Cortex of kidney (tissue), 1 donor: ENCODE measurements around the gene PKN1.

Experiments used
- DNase-seq: peaks from one replicate; lab custom pipeline; 2025; lab: John Stamatoyannopoulos, UW

PKN1 gene

DNA sequence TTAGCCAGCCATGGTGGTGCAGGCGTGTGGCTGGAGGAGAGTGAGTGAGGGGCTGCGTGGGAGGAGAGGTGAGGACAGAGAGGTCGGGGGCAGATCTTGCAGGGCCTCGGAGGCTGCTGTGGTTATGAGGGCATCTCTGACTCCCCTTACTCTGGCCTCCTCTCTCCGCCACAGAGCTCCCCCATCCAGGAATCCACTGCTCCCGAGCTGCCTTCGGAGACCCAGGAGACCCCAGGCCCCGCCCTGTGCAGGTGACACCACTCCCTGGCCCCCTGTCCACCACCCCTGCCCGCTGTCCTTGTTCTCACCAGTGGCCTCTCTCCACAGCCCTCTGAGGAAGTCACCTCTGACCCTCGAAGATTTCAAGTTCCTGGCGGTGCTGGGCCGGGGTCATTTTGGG is 34.3 kb downstream of the PKN1 start:
- no peak for DNase-seq

DNA sequence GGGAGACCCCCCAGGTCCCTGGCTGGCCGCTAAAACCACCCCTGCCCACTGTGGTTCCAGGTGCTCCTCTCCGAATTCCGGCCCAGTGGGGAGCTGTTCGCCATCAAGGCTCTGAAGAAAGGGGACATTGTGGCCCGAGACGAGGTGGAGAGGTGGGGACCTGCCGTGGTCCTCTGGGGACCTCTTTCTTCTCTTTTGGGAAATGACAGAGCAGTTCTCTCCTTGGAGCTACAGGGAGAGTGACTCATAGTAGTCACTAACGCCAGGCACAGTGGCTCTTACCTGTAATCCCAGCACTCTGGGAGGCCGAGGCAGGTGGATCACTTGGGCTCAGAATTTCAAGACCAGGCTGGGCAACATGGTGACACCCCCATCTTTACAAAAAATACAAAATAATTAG is 34.7 kb downstream of the PKN1 start:
- DNase-seq = no peak

DNA sequence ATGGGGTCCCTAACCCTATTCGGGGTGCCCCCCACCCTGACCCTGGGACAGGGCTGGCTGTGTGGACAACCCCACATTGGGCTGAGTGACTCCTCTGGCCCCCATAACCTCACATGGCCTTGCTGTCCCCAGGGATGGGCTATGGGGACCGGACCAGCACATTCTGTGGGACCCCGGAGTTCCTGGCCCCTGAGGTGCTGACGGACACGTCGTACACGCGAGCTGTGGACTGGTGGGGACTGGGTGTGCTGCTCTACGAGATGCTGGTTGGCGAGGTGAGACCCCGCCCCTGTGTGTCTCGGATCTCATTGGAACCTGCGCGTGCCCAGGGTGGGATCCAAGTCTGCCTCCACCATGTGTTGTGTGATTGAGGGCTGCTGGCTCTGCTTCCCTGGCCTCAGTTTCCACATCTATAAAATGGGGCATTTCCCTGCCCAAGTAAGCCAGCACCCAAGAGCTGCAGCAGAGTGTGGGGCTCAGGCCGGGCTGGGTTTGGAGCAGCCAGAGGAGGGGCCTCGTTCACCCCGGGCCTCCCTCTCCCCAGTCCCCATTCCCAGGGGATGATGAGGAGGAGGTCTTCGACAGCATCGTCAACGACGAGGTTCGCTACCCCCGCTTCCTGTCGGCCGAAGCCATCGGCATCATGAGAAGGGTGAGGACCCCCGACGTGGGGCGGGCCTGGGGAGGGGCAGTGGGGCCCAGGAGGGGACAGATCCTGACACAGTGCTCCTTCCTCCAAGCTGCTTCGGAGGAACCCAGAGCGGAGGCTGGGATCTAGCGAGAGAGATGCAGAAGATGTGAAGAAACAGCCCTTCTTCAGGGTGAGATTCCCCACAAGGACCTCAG is 37.1 kb downstream of the PKN1 start:
- DNase-seq = no peak

DNA sequence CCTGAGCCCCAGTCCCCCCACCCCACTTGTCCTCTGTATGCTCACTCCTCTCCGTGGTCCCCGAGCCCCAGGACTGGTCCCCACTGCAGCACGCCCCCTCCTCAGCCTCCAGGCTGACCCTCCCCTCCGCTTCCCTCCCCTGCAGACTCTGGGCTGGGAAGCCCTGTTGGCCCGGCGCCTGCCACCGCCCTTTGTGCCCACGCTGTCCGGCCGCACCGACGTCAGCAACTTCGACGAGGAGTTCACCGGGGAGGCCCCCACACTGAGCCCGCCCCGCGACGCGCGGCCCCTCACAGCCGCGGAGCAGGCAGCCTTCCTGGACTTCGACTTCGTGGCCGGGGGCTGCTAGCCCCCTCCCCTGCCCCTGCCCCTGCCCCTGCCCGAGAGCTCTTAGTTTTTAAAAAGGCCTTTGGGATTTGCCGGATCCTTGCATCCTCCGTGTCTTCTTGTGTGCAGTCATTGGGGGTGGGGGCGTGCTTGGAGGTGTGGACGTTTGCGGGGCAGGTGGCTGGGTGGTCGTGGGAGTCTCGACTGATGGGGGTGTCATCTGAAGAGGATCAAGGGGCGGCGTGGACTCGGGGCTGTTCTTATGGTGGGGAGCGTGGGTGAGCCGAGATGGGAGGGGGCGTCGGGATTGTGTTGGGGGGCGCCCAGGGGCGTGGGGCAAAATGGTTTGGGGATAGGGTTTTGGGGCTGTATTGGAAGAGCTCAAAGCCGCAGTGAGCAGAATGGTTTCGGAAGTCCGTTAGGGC is 38.5 kb downstream of the PKN1 start:
- DNase-seq = no peak

DNA sequence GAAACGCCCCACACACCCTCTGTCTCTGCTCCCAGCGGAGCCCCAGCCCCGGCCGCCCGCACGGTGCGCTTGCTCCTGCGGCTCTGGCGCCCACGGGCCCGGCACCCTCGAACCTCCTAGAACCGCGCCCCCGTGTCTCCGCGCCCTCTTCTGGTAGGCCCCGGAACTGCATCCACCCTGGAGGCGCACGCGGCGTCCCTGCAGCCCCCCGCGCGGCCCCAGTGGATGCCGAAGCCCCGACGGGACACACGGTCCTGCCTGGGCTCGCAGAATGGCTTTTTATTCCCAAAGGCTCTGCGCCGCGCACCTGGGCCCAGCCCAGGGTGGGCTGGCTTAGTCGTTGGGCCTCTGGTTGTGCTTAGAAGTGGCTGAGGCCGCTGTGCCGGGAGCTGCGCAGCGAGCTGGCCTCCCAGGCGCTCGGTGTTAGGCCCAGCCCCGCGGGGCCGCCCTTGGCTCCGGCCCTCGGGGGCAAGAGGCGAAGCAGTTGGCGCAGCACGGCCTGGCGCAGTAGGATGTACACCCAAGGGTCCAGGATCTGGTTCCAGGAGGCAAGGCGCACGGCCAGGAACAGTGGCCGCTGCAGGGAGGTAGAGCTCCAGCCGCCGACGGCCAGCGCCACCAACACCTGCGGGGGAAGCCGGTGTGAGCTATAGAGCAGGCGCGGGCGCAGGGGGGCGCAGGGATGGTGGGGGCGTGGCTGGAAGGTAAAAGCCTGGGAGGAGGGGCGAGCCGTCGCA is 39.3 kb downstream of the PKN1 start:
- DNase-seq = no peak

DNA sequence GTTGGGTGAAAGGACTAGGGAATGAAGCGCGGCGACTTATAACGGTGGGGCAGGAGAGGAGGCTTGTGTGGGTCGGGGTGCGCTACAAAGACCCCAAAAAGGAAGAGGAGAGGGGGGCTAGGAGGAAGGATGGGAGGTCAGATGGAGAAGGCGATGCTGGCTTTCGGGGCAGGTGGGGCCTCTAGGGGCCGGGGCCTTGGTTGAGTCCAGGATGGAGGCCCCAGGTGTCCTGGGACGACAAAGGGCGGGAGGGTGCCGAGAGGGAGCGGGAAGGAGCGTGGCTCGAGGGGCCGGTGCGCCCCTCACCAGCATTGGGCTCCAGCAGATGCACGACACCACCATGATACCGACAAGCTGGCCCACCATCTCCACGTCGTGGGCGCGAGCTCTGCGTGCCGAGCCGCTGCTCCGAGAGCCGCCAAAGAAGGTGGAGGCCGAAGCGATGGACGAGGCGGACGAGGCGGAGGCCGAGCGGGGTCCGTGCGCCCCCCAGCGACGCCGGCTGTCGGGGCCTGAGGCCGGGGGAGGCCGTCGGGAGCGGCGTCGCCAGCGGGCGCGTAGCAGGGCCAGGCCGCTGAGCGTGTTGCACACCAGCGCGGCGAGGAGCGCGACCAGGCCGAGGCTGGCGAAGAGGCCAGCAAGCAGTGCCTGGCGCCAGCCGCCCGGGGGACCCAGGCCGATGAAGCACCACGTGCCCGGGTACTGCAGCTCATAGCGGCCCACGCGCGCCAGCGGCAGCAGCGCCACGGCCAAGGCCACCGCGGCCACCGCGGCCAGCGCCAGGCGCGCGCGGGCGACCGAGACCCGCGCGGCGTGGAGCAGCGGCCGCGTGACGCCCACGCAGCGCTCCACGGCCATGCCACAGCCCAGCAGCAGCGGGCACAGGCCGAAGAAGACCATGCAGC is 40.2 kb downstream of the PKN1 start:
- no peak for DNase-seq

DNA sequence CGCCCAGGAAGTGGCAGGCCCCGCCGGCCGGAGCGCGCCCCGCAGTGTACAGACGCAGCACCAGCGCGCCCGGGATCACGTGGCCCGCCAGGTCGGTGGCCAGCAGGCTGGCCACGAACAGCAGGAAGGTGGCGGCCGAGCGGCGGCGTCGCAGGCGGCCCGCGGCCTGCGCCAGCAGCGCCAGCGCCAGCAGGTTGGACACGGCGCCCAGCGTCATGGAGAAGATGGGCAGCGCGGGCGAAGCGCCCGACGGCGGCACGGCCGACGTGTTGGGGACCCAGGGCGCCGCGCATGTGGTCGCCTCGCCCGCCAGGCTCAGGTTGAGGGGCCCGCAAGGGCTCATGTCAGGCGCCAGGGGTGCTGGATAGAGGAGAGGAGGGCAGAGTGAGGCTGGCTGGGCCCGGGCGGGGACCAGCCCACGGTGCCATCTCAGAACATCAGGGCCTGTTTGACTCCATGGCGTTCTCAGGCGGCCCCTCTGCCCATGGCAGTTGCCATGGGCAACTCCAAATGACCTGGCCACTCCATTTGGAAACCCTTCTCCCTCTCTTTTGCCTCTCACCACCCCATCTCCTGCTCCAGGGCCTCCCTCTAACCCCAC is 41.0 kb downstream of the PKN1 start:
- DNase-seq = no peak

DNA sequence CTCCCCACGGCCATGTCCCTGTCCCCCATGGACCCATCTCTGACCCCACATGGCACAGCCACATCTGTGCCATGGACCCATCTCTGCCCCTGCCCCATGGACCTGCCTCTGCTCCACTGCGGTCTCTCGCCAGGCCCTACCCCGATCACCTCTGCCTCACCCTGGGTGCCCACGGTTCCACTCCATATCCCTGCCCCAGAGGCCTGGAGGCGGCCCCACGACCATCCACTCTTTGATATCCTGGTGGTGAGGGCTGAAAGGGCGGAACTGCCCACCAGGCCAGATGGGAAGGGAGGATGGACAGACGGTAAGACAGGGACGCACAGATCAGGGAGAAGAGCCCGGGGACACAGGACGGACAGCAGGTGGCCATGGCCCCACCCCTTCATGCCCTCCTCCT is 41.7 kb downstream of the PKN1 start:
- DNase-seq = no peak

DNA sequence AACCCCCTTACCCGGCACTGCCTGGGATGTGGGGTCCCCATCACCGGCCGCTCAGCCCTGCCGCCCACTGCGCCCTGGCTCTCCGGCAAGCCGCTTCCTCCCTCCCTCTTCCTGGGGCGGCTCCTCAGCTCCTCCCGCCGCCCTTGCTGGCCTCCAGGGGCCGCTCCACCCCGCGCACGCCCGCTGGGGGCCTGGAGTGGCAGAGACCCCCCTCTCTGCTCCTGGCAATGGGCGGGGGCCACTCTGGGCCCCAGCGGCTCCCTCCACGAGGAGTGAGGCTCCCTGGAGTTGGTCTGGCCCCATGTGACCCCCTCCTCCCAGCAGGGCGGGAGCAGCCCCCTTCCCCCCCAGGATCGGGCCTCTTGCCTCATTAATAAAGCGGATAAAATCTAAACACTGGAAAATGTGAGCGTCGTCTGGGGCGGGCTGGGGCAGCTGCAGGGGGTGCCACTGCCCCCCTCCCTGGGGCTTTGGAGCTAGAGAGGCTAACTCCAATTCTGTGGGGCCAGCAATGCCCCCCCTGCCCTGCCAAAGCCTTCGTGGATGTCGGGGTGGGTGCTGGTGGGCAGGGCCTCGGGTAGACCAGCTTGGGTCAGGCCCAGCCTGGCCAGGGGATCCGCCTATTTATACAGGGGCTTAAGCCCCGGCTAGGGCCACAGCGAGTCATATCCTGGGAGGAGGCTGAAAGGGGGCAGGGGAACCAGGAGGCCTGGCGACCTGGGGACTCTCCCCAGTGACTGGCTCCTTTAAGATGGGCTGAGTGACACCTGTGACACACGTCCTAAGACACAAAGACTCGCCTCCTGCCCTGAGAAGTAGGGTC is 42.4 kb downstream of the PKN1 start, which contains the start of gene PTGER1:
PTGER1 (minus strand) TSS at position 104 of the 823 bp plus-strand sequence. CDS start 1,034 bp downstream, outside the sequence.
- DNase-seq = no peak

DNA sequence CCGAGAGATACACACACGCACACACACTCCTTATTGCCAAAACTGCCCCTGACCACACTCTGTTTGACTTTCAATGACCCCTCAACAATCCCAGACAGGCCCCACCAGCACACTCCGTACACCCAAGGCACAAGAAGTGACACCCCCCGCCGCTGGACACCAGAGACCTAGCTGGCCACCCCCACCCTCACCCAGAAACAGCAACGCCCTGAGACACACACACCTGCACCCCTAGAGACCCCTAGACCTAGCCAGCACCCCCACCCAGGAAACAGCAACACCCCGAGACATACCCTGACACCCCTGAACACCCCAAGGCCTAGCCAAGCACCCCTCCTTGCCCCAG is 43.2 kb downstream of the PKN1 start:
- DNase-seq = no peak

DNA sequence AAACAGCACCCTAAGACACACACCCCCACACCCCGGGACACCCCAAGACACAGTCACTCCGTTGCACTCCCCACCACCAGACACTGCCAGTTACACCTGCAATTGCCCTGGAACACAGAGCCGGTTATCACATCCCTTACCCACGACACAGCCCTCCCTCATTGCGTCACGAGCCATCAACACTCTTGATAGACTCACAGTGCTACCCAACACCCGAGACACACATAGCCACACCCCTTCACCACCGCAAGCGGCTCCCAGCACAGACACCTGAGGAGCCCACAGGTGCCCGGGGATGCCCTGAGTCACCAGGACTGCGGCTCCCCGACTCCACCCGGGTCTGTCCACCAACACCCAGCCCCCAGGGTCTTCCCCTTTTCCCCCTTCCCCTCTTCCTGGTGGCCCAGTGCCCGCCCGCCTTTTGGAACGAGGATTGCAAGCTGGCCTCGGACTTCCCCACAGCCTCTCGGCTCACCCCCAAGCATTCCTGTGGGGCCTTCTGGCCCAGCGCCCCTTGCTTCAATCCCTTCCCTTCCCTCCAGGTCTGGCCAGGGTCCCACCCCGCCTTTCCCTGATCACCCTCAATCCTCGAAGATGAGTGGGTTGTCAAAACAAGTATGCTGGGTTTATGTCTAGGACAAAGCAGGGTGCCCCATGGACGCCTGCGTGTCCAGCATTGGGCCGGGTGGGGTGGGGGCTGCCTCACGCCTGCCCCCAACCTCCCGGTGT is 43.7 kb downstream of the PKN1 start:
- no peak for DNase-seq

DNA sequence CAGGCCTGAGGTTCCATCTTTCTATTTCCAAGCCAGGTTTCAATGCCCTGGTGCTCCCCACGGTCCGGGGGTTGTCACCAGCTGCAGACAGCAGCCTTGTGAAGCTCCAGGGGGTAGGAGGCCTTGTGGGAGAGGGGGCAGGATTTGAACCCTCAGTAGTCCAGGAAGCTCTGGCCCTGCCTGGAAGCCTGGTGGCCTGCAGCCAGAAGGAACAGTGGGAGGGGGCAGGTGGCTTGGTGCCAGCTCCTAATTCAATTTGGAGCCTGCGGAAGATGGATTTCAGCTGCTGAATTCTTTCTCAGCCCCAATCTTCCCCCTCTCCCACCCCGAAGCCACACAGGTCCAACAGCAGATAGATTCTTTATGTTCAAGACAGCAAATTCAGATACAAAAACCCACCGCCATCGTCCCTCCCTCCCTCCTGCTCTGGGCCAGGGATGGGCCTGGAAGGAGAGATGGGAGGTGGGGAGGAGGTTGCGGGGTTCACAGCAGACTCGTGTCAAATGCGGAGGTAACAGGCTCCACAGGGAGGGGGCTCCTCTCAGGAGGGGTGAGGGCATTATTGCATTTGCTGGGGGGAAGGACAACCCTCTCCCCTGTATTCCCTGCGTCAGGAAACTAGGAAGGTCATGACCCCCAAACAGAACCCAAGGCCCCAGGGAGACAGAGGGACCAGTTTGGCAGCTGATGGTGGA is 44.5 kb downstream of the PKN1 start:
- no peak for DNase-seq

DNA sequence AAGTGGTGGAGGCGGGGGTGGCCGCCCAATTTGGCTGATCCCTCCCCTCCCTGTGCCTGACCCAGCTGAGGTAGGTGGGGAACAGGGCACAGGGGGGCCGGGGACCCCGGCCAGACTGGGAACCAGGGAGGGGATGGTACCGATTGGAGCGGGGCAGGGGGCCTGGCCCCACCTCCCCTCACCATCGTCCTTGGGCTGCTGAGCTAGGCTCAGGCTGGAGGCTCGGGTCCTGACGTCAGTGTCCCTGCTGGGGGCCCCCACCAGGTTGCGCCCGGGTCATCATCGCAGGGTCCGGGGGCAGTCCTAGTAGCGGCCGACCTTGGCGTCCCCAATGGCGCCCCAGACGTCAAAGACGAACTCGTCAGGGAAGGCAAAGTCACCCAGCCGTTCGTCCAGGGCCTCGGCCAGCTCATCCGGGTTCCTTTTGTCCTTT is 45.0 kb downstream of the PKN1 start:
- DNase-seq = no peak

DNA sequence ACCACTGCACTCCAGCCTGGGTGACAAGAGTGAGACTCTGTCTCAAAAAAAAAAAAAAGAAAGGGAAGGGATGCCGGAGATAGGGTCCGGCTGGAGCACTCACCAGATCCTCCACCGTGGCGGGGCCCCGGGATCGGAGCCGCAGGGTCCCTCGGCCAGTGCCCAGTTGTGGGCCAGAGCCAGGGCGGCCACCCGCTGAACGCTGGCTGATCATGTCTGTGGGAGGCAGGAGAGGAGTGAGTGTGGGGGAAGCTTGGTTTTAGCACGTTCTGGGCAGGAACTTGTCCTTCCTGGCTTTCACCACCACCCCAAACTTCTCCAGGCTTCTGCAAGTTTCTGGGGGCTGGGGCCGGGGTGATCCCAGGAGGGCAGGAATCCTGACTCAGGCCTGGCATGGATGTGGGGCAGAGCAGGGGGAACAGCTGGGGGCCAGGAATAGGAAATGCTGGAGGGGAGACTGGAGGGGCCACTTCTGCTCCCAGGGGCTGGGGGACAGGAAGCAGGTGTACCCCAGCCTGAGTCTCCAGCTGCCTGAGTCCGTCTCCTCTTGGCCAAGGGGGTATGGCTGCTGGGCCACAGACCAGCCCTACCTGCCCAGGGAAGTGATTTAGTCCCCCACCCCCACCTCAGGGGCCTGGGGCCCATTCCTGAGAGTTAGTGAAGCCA is 46.3 kb downstream of the PKN1 start:
- DNase-seq = no peak

DNA sequence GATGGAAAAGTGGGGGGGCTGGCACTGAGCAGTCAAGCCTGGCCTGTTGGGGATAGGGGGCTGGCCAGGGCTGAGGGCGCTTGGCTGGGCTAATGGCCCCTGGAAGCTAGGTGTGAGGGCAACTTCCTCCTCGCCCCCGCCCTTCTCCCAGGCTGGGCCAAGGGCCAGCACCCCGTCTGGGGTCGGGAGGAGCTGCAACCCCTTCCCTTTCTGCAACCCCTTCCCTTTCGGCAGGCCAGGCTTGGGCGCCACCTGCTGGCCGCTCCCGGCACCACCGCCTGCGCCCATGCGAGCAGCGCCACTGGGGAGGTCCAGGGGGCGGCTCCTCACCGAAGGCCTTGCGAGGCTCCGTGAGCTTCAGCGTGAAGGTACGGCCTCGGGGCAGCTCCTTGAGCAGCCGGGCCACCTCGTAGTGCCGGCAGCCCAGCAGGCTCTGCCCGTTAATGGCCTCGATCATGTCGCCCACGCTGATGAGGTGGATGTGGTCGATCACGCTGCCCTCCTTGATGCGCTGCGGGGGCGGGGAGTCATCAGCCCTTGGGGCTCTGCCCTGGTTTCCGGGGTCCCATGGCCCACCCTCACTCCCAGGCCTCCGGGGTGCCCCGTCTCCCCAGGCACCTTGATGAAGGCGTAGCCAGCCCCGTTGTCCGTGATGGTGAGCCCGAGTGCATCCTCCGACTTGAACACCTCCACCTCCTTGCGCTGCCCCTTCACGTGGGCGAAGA is 47.0 kb downstream of the PKN1 start:
- no peak for DNase-seq

DNA sequence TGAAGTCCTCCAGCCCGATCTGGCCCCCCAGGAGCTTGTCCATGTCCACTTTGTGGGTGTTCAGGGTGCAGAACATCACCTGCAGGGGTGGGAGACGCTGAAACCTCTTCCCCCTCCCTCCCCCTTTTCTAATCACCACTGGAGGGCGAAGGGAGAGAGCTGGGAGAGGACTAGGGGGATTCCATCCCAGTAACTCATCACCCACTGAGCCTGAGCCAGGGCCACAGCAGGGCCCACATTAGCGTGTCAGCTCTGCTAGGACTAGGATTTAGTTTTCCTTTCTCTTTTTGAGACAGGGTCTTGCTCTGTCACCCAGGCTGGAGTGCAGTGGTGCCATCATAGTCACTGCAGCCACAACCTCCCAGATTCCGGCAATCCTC is 47.6 kb downstream of the PKN1 start:
- no peak for DNase-seq

DNA sequence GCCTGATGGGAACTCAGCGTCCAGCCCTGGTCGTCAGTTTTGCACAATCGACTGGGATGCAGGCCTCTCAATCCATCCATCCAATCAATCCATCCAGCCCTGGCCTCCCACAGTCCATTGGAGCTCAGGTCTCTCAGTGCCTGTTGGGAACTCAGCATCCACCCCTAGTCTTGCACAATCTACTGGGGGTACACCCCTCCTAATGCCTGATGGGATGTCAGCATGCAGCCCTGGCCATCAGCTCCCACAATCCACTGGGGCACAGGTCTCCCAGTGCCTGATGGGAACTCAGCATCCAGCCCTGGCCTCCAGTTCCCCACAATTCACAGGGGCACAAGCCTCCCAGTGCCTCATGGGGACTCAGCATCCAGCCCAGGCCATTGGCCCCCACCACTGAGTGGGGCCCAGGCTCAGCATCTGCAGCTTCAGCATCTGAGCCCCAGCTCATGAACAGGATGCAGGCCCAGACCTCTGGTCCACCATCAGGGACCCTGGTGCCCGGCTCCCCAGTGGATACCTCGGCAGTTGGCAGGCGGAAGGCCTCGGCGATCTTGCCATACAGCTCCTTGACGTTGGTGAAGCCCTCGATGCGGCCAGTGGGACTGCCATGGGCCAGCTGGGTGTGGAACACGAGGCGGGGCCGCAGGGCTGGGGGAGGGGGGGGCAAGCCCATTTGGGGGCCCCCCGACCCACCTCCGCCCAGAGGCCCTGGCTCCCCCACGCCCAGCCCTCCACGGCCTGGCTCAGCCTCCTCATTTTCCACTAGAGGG is 49.3 kb downstream of the PKN1 start:
- no peak for DNase-seq
